Measurements from ENCODE around the gene GET3. TPM values are rescaled to one million over a fixed set of nuclear protein-coding genes. Genes with fewer than 3 reads are reported as not detected.

Gene GET3
- polyA plus RNA-seq, 1 of the 3 experiments (the other 2 are of a cell fraction): 264 TPM

- 11% methylated on average over 36 of the region's 59 CpGs for WGBS (ENCODE audit: low lambda C conversion rate)
- ChIA-PET POLR2A (interaction anchor here (0.6 to 1.9 kb wide), 7 partner anchors 11 to 1322 kb away, joined by 3 to 5 read pairs (median 4); no protein-coding TSS in a partner anchor), CTCF (interaction anchor here (0.7 to 2.9 kb wide), 10 partner anchors 11 to 151 kb away, joined by 3 to 11 read pairs (median 4); no protein-coding TSS in a partner anchor)
- H3K4me1 ChIP-seq (ENCODE audit: control insufficient read depth in 1 of 2, insufficient read depth in 2 of 2, low read depth in 1 of 2, low read length in 1 of 2): peaks cover 0 to 16% of the 10 kb centered on the region in 2 experiments; a peak in 2 of 4 replicates
- H3K27ac ChIP-seq (ENCODE audit: low read depth in 2 of 2, low read length in 1 of 2): peak within 1 kb of the TSS; percentile 81 to 83
- peak within 1 kb of the TSS; percentile 68 for H3K9ac ChIP-seq
- peaks cover 15 to 24% of the 10 kb centered on the region in 2 experiments for H3K36me3 ChIP-seq (replicated peaks in 1 of 2; ENCODE audit: control insufficient read depth in 1 of 2, insufficient read depth in 2 of 2, low read length in 1 of 2)
- no peaks in the 10 kb centered on the region for H3K9me2 ChIP-seq
- H2AFZ ChIP-seq (ENCODE audit: low read depth): peak within 1 kb of the TSS; percentile 89
- no peaks in the 10 kb centered on the region; the same call in 1 of the 2 replicates for H3K79me2 ChIP-seq (ENCODE audit: insufficient read depth)
- H3K9me3 ChIP-seq: no peaks in the 10 kb centered on the region
- H3K4me2 ChIP-seq: peak within 1 kb of the TSS; percentile 81
- peak within 1 kb of the TSS; percentile 81 to 89 for H3K4me3 ChIP-seq (ENCODE audit: low read depth in 2 of 2, low read length in 1 of 2)
- peak; percentile 97 for DNase-seq
- peaks cover 33% of the 10 kb centered on the region for H3F3A ChIP-seq (replicated peaks; ENCODE audit: insufficient read depth)
- H4K20me1 ChIP-seq (ENCODE audit: insufficient read depth): no peaks in the 10 kb centered on the region
- H3K27me3 ChIP-seq (ENCODE audit: insufficient read depth): no peaks in the 10 kb centered on the region
- no peak for TF ChIP-seq RAD21 (IDR thresholded peaks at IDR 0.05; ENCODE audit: low read length)
- peak; percentile 33 for TF ChIP-seq PBX3 (IDR thresholded peaks at IDR 0.05)
- peak; percentile 45; the same call in 1 of the 2 replicates for TF ChIP-seq JUND (IDR thresholded peaks at IDR 0.05)
- no peak for TF ChIP-seq NFIC (IDR thresholded peaks at IDR 0.05; ENCODE audit: borderline replicate concordance)
- no peak for TF ChIP-seq EZH2phosphoT487 (IDR thresholded peaks at IDR 0.05; ENCODE audit: borderline replicate concordance, low read depth)
- TF ChIP-seq GATA2 (CRISPR knock-in tag; IDR thresholded peaks at IDR 0.05): no peak
- TF ChIP-seq MXI1 (IDR thresholded peaks at IDR 0.05; ENCODE audit: low read depth, low read length): peak; percentile 97
- TF ChIP-seq REST (IDR thresholded peaks at IDR 0.05; ENCODE audit: low read depth, low read length): peak; percentile 15; the same call in 1 of the 2 replicates
- TF ChIP-seq FOXJ3 (CRISPR knock-in tag; IDR thresholded peaks at IDR 0.05): no peak
- TF ChIP-seq TCF12 (IDR thresholded peaks at IDR 0.05): no peak
- TF ChIP-seq SIN3A (IDR thresholded peaks at IDR 0.05; ENCODE audit: borderline replicate concordance, low read depth, low read length): peak; percentile 89; the same call in 1 of the 2 replicates
- no peak for TF ChIP-seq ZBTB33 (IDR thresholded peaks at IDR 0.05; ENCODE audit: borderline replicate concordance, low read depth)
- peak; percentile 93 for TF ChIP-seq ELF1 (IDR thresholded peaks at IDR 0.05)
- TF ChIP-seq CHD2 (IDR thresholded peaks at IDR 0.05; ENCODE audit: low read length, partially characterized antibody): peak; percentile 79
- no peak for TF ChIP-seq SMC3 (IDR thresholded peaks at IDR 0.05; ENCODE audit: low read depth, low read length)
- TF ChIP-seq RFX5 (IDR thresholded peaks at IDR 0.05; ENCODE audit: low read length): no peak
- TF ChIP-seq YY1 (IDR thresholded peaks at IDR 0.05; ENCODE audit: low read depth): 0 out of 2 replicates have a peak, but pooled peaks have one; percentile 35
- no peak for TF ChIP-seq RCOR1 (IDR thresholded peaks at IDR 0.05; ENCODE audit: low read length)
- TF ChIP-seq USF2 (IDR thresholded peaks at IDR 0.05; ENCODE audit: borderline replicate concordance, low read depth, low read length): 0 out of 2 replicates have a peak, but pooled peaks have one; percentile 3
- TF ChIP-seq POLR2AphosphoS5 (IDR thresholded peaks at IDR 0.05; ENCODE audit: low read depth, low read length): peak; percentile 97
- TF ChIP-seq TEAD4 (IDR thresholded peaks at IDR 0.05; ENCODE audit: borderline replicate concordance, insufficient read depth): no peak
- TF ChIP-seq NRF1 (IDR thresholded peaks at IDR 0.05; ENCODE audit: low read depth, low read length): no peak
- TF ChIP-seq MAX (IDR thresholded peaks at IDR 0.05; ENCODE audit: low read depth): peak; percentile 91
- peak; percentile 68; the same call in 1 of the 2 replicates for TF ChIP-seq TAF1 (IDR thresholded peaks at IDR 0.05; ENCODE audit: borderline replicate concordance, low read depth, low read length)
These were observed 40.6 kb upstream of the GET3 start, which contains the start of gene FBXW9 for GRCh38 chr19:12696366-12697335. Gene FBXW9 (minus strand): TSS chr19:12696631. CDS start chr19:12696581, 50 bp downstream.
